Ishikawa (cell line): Measurements from ENCODE around the gene PAK6.

Source experiments
- EP300 ChIP-seq: IDR thresholded peaks from 2 replicates; pipeline ENCODE4 v1.6.1; 2012; ENCODE audit warnings: borderline replicate concordance
- MAX ChIP-seq: IDR thresholded peaks from 2 replicates; pipeline ENCODE4 v1.6.1; 2012
- TF ChIP-seq, protein P1 (sequence below): IDR thresholded peaks from 2 replicates; pipeline ENCODE4 v1.6.1; 2012; ENCODE audit warnings: low read depth, mild to moderate bottlenecking

GRCh38 chr15:40233727-40234577 lies 4.9 kb upstream of the PAK6 start:
- TF ChIP-seq, protein P1, sequence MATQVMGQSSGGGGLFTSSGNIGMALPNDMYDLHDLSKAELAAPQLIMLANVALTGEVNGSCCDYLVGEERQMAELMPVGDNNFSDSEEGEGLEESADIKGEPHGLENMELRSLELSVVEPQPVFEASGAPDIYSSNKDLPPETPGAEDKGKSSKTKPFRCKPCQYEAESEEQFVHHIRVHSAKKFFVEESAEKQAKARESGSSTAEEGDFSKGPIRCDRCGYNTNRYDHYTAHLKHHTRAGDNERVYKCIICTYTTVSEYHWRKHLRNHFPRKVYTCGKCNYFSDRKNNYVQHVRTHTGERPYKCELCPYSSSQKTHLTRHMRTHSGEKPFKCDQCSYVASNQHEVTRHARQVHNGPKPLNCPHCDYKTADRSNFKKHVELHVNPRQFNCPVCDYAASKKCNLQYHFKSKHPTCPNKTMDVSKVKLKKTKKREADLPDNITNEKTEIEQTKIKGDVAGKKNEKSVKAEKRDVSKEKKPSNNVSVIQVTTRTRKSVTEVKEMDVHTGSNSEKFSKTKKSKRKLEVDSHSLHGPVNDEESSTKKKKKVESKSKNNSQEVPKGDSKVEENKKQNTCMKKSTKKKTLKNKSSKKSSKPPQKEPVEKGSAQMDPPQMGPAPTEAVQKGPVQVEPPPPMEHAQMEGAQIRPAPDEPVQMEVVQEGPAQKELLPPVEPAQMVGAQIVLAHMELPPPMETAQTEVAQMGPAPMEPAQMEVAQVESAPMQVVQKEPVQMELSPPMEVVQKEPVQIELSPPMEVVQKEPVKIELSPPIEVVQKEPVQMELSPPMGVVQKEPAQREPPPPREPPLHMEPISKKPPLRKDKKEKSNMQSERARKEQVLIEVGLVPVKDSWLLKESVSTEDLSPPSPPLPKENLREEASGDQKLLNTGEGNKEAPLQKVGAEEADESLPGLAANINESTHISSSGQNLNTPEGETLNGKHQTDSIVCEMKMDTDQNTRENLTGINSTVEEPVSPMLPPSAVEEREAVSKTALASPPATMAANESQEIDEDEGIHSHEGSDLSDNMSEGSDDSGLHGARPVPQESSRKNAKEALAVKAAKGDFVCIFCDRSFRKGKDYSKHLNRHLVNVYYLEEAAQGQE = no peak
- TF ChIP-seq MAX (no peak), EP300 (no peak)
